ENCODE measurements around the gene CD40LG.

DNA sequence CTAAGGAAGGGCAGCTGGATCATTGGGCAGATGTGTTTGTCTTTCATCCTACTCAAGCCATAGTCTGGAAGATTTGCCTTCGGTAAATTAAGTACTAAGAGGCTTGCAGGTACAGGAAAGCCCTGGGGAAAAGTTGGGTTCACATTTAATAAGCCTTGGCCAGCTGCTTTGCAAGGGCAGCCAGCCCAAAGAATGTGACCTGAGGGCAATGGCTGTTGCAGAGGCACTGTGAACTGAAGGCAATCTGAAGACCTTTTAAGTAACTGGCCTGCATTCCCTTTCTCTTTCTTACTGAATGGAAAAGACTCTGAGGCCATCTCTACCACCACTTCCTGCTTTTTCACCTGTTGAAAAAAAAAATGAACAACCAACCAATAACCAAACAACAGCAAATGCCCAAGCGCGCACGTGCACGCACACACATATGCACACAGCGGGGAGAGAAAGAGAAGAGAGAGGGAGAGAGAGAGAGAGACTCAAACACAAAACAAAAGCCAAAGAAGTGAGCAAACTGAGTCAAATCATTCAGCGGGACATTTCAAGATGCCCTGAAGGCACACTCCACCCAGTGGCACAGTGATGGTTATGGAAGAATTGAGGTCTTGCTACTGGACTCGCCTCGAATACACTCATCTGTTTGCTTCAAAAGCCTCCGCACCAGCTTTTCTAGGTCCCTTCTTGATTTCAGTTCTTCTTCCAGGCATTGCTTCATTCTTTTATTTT is 19.6 kb downstream of the CD40LG start:
- TF ChIP-seq, protein P1, sequence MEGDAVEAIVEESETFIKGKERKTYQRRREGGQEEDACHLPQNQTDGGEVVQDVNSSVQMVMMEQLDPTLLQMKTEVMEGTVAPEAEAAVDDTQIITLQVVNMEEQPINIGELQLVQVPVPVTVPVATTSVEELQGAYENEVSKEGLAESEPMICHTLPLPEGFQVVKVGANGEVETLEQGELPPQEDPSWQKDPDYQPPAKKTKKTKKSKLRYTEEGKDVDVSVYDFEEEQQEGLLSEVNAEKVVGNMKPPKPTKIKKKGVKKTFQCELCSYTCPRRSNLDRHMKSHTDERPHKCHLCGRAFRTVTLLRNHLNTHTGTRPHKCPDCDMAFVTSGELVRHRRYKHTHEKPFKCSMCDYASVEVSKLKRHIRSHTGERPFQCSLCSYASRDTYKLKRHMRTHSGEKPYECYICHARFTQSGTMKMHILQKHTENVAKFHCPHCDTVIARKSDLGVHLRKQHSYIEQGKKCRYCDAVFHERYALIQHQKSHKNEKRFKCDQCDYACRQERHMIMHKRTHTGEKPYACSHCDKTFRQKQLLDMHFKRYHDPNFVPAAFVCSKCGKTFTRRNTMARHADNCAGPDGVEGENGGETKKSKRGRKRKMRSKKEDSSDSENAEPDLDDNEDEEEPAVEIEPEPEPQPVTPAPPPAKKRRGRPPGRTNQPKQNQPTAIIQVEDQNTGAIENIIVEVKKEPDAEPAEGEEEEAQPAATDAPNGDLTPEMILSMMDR (conservative IDR thresholded peaks at IDR 0.05; ENCODE audit: low read length) = no peak
- TF ChIP-seq EZH2phosphoT487 (IDR thresholded peaks at IDR 0.05; ENCODE audit: borderline replicate concordance, low read depth, low read length) = no peak

All from OCI-LY7 (cell line).